GM21737 (cell line): Measurements from ENCODE around the gene ST6GALNAC3.
"Not testable (repeated sequence)": the region's sequence is repeated elsewhere in the genome, so short reads cannot be mapped to it uniquely, and the experiment has no call there.

Experiments used
- ATAC-seq: cut with Tn5 transposase; IDR thresholded peaks from one replicate; pipeline ENCODE4 v1.9.1; 2021; ENCODE audit warnings: mild to moderate bottlenecking, moderate library complexity; ENCODE audit not compliant: unreplicated experiment

ST6GALNAC3 gene

GRCh38 chr1:76105372-76105771, 30.8 kb downstream of the ST6GALNAC3 start:
- no peak for ATAC-seq

GRCh38 chr1:76106251-76106650, 31.7 kb downstream of the ST6GALNAC3 start:
- no peak for ATAC-seq

DNA sequence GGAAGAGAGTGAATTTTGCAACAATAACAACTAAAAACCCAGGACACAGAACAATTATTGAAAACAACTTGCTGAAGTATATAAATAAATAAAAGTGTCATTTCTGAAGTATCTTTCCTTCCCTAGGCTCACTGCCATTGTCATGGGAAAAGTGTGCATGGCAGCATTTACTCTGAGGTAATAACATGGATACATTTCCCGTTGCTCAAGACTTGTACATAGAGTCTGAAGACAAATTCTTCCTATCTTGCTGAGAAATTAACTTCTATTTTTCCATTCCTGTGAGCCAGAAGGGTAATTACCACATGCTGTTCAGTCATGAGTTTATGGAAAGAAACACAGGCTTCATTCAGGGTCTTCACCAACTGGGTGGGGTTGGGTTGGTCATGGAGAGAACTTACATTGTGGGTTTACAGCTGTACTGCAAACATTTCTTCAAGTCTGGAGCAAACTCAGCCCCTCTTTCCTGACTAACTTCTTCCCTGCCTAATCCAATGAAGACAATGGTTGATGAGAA, 32.2 kb downstream of the ST6GALNAC3 start:
- ATAC-seq, result no peak

- no peak for ATAC-seq
These were observed 34.9 kb downstream of the ST6GALNAC3 start for GRCh38 chr1:76109404-76109803.

- ATAC-seq, result no peak
These were observed 35.5 kb downstream of the ST6GALNAC3 start for GRCh38 chr1:76109901-76110560.

GRCh38 chr1:76110666-76111065, 36.1 kb downstream of the ST6GALNAC3 start:
- no peak for ATAC-seq

GRCh38 chr1:76112321-76112720, 37.8 kb downstream of the ST6GALNAC3 start:
- ATAC-seq, result not testable (repeated sequence)

DNA sequence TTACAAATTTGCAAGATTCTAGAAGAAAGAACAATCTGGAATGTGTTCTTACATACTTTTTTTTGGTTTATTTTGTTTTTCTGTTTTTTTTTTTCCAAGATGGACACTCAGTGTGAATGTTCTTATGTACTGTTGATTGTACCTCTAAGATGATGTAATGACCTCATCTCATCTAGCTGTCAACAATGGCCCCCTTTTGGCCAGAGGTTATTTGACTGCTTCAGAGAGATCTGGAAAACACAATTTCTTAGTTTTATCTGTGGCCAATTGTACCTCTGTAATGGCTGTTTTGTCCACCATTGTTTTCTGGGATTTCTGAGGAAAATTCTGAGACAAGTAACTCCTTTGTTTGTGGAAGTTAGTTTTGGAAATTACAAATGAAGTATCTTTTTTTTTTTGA, 38.9 kb downstream of the ST6GALNAC3 start:
- ATAC-seq, result no peak

GRCh38 chr1:76115171-76115570, 40.6 kb downstream of the ST6GALNAC3 start:
- no peak for ATAC-seq

GRCh38 chr1:76121850-76122249, 47.3 kb downstream of the ST6GALNAC3 start:
- no peak for ATAC-seq

GRCh38 chr1:76122271-76122670, 47.7 kb downstream of the ST6GALNAC3 start:
- no peak for ATAC-seq

GRCh38 chr1:76123411-76124064, 49.0 kb downstream of the ST6GALNAC3 start:
- ATAC-seq, result not testable (repeated sequence)

DNA sequence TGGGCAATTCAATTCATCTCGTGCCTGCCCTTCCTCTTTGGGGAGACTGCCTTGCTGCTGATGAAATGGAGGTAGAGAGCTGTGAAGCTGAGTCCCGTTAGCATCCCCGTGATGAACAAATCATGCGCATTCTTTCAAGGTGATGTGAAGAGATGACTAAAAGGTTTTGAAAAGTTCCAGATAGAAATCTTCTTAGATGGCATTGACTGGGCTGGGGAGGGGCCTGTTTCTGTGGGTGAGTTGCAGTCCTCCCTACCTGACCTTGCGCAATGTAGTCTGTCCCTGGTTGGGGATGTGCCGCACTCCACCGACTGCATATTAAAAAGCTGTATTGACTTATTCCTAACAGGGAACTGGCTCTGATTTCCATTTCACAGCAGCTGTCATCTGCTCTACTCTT, 49.6 kb downstream of the ST6GALNAC3 start:
- no peak for ATAC-seq

GRCh38 chr1:76125473-76126219, 51.1 kb downstream of the ST6GALNAC3 start:
- ATAC-seq, result no peak

GRCh38 chr1:76128096-76128495, 53.5 kb downstream of the ST6GALNAC3 start:
- ATAC-seq, result no peak

DNA sequence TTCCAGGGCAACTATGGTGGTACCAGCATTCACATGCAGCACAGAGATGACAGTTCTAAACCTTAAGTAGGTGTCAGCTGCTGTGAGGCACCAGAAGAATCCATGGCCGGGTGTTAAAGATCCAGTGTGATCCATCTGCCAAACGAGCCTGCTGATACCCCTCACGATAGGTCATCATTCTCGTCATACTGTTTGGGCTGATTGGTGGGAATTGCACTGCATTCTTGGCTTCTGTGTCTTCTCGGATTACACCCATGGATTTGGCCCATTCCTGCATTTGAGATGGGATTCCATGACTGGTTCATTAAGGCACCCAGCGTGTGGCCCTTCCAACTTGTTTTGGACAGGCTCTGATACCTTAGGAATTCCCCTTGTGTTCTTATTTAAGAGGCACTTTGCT, 55.2 kb downstream of the ST6GALNAC3 start:
- no peak for ATAC-seq

DNA sequence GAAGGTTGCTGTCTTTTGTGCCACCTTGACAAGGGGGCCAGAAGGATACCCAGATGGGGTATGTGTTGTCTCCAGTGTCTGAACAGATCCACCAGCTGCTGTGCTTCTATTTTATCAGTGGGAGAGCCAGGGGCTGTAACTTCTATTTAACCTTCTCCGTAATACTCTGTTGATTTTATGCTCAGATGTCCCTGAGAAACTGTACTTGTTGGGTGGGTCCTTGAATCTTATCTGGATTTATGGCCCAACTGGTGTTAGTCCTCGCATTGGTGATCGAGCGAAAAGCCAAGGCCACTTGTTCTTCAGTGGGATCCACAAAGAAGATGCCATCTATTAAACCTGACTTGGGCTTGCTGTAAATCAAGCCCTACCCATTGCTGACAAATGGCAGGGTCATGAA, 56.4 kb downstream of the ST6GALNAC3 start:
- ATAC-seq, result no peak

GRCh38 chr1:76133977-76134376, 59.4 kb downstream of the ST6GALNAC3 start:
- ATAC-seq, result no peak

- ATAC-seq, result no peak
These were observed 61.3 kb downstream of the ST6GALNAC3 start for GRCh38 chr1:76135835-76136234.

GRCh38 chr1:76136894-76137293, 62.3 kb downstream of the ST6GALNAC3 start:
- ATAC-seq, result no peak

DNA sequence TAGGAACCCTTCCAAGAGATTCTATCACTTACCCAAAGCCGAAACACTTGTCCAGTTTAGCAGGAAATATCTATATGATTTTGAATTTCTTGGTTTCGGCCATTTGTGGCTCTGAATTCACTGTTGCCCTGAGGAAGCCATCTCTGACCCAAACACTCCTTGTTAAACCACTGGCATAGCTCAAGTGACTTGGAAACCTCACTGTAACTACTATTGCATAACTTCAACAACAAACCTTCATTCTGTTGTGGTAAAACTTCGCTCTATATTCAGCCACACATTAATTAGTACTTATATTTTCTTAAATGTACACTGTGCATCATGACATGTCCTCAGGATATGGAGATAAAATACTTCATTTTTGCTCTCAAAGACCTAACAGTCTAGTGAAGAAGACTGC, 63.2 kb downstream of the ST6GALNAC3 start:
- no peak for ATAC-seq

GRCh38 chr1:76138217-76138616, 63.7 kb downstream of the ST6GALNAC3 start:
- no peak for ATAC-seq
